Measurements from ENCODE around the gene POLD2. TPM values are rescaled to one million over a fixed set of nuclear protein-coding genes. Genes with fewer than 3 reads are reported as not detected.

The POLD2 gene
- polyA plus RNA-seq, 1 donor from 2014 or later, result 79.5 TPM

GRCh38 chr7:44148166-44148565, 24.8 kb upstream of the POLD2 start:
- Histone ChIP-seq H3K9me2 (ENCODE audit: insufficient read depth, low read length) (no peaks in the 10 kb centered on the region), H3F3A (ENCODE audit: insufficient read depth, low read length, poor library complexity, severe bottlenecking) (no peaks in the 10 kb centered on the region), H3K9me3 (ENCODE audit: low read length) (no peaks in the 10 kb centered on the region), H3K27me3 (ENCODE audit: insufficient read depth, low read depth, low read length) (peaks cover 7% of the 10 kb centered on the region), H3K79me2 (replicated peaks; ENCODE audit: insufficient read depth, low read length) (no peaks in the 10 kb centered on the region), H3K9ac (ENCODE audit: low read length) (no peak overlapping the region), H3K4me3 (ENCODE audit: low read length) (no peak overlapping the region), H3K27ac (ENCODE audit: low read length) (no peak overlapping the region), H3K4me2 (ENCODE audit: low read length) (no peak overlapping the region), H2AFZ (ENCODE audit: low read depth, low read length) (no peak overlapping the region), H4K20me1 (ENCODE audit: insufficient read depth) (no peaks in the 10 kb centered on the region), H3K36me3 (ENCODE audit: insufficient read depth, low read length) (no peaks in the 10 kb centered on the region)
- TF ChIP-seq MXI1 (conservative IDR thresholded peaks at IDR 0.05; ENCODE audit: poor library complexity, severe bottlenecking) (no peak), CTCF (IDR thresholded peaks at IDR 0.05; ENCODE audit: poor library complexity, severe bottlenecking) (no peak), POLR2AphosphoS5 (IDR thresholded peaks at IDR 0.05) (no peak), SMC3 (conservative IDR thresholded peaks at IDR 0.05; ENCODE audit: poor library complexity) (no peak)

GRCh38 chr7:44147026-44147991, 24.0 kb upstream of the POLD2 start:
- no peaks in the 10 kb centered on the region for H3F3A ChIP-seq (ENCODE audit: insufficient read depth, low read length, poor library complexity, severe bottlenecking)
- H3K4me2 ChIP-seq (ENCODE audit: low read length), result no peak overlapping the region
- no peak overlapping the region for H3K9ac ChIP-seq (ENCODE audit: low read length)
- no peaks in the 10 kb centered on the region for H3K9me2 ChIP-seq (ENCODE audit: insufficient read depth, low read length)
- no peaks in the 10 kb centered on the region for H3K9me3 ChIP-seq (ENCODE audit: low read length)
- no peak overlapping the region for H3K4me3 ChIP-seq (ENCODE audit: low read length)
- no peaks in the 10 kb centered on the region for H3K36me3 ChIP-seq (ENCODE audit: insufficient read depth, low read length)
- no peak overlapping the region for H3K27ac ChIP-seq (ENCODE audit: low read length)
- no peaks in the 10 kb centered on the region for H3K79me2 ChIP-seq (replicated peaks; ENCODE audit: insufficient read depth, low read length)
- H3K27me3 ChIP-seq (ENCODE audit: insufficient read depth, low read depth, low read length), result peaks cover 7% of the 10 kb centered on the region
- H2AFZ ChIP-seq (ENCODE audit: low read depth, low read length), result no peak overlapping the region
- no peak for TF ChIP-seq REST (IDR thresholded peaks at IDR 0.05; ENCODE audit: borderline replicate concordance)
- TF ChIP-seq TAF1 (IDR thresholded peaks at IDR 0.05; ENCODE audit: low read depth), result no peak
- no peaks in the 10 kb centered on the region for H4K20me1 ChIP-seq (ENCODE audit: insufficient read depth)
